ENCODE measurements around the gene PAPOLA.

PAPOLA gene

DNA sequence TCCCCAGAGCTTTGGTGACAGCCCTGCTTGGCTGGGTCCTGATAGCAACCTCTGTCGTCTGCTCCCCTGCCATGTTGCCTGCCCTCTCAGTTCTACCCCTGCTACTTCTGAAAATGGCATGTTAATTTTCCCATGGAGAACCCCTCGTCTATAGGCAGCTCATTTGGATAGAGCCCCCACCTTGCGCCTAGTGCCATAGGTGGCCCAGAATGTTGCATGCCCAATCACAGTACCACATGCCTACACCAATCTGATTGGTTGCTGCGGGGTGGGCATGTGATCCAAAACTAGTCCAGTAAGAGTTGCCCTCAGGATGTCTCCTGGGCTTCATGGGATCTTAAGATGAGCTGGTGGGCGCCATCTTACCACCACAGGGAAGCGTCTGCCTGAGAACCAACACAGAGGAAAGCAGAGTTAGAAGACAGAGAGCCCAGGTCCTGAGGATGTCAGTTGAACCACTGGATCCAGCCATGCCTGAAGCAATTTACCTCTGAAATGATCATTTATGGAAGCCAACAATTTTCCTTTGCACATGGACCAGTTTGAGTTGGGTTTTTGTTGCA, 85.7 kb downstream of the PAPOLA start:
- DNase-seq, result no peak

DNA sequence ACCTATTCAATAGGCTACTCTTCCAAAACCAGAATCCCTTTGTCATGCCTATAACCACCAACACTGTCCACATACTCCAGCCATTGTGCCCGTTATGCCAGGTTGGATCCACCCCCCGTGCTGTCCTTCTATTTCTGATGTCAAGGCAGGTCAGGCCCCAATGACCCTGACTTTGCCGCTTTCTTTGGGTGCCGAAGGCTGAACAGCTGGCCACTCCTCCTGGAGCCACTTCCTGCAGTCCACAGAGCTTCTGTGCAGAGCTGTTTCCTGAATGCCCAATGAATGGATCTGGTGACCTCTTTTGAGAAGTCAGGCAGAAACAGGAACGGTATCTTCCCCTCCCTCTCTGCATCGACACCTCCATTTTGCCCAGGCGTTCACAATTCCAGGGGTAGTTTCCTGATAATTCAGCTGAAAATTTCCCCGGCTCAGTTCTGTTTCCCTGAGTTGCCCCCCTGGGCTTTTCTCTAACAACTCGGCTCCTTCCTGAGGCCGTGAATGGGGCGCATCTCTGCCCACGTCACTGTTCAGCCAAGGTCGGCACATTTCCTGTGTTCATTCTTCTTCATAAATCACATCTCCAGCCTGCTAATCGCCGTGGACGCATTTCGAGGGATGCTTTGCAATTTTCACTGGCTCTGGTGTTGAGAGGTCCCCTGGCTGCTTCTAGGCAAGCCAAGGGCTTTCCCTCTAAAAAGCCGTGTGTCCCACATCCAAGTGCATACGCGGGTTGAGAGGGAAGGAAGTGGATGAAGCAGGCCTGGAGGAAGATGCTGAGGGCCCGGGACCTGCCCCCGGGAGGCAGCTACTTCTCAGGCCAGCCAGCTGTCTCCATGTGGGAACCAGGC, 86.5 kb downstream of the PAPOLA start:
- no peak for DNase-seq

DNA sequence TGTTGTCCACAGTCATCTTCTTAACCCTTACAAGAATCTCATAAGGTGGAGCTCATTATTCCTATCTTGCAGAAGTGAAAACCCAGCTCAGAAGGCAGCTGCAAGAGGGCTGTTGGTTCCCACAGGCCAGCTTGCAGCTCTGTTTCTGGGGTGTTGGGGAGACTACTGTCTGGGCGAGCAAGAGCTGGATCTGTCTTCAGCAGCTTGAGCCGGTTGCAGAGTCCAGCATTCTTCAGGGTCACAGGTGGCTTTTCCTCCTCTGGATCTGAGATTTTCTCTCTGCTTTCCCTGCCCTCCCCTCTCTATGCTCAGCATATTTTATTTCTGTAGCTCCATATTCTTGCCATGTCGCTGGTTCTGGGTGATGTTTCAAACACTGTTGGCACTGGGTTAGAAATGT, 87.4 kb downstream of the PAPOLA start:
- DNase-seq, result no peak

DNA sequence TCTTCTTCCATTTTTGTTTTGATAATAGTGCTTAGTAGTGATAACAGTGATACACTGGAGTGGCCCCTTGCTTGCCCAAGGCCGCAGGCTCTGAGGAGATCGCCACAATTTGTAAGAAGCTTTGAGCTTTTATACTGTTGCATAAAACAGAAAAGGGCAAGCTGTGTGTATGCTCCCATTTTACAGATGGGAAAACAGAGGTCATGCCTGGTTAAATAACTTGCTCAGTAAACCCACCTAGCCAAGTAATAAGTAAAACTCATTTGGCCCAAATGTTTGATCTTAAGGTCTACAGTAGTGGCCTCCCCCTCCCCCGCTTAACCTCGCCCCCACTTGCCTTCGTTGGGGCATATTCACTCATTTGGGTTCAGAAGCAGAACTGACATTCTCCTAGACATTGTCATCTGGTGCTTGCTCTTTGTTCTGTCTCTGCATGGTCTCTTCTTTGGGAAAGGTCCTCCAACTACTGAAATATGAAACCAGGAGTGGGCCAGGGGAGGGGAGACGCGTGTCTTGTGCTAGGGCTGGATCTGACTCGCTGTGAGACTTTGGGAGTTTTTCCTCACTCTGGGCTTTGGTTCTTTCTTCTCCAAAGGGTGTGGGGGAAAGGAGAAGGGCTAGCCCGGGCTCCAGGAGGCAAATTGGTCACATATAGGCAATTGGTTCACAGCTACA, 88.1 kb downstream of the PAPOLA start:
- DNase-seq, result no peak

DNA sequence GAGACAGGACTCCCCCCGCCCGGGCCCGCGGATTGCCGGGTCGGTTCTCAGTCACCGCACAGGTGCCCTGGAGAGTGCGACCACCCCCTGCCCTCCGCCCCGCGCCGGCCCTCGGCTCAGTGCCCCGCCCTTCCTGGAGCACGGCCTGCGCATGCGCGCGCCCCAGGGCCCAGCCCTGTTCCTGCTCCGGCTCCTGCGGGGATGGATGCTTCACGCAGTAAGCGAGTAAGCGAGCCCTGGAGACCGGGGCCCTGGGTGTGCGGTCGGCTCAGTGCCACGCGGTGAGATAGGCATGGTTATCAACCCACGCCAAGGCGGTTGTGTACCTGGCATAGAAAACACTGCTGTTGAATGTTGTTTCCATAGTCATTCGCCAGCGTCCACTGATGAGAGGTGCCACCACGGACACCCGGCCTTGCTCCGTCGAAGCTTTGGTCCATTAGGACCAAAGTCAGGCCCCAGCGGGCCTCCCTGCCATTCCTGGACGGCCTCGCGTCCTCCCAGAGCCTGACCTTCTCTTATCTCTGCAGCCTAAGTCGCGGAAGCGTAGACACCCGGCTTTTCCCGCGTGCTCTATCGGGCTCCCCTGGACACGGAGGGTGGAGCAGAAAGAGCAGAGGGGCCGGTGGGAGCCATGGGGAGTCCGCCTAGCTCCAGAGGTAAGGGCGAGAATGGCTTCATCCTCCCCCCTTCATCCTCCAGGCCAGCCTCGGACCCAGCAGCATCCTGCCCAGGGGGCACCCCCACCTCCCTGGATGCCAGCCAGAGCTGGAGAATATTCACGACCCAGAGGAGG, 90.6 kb downstream of the PAPOLA start:
- peak; percentile 69 for DNase-seq

DNA sequence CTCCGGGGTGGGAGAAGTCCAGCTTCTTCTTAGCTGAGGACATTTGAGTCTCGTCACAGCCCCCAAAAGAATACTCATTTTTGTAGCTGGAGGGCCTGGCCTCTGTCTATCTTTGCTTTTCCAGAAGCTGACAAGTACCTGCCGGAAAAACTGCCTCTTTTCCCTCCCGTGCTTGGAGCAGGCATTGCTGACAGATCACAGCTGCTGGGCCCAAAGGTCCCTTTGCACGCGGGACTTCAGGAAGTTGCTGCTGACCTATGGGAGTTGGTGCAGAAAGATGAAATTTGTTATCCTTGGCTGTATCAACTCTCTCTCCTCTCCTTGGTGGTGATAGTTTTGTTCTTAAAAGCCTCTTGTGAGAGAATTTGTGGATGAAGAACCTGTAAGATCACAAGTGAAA, 92.8 kb downstream of the PAPOLA start:
- no peak for DNase-seq

DNA sequence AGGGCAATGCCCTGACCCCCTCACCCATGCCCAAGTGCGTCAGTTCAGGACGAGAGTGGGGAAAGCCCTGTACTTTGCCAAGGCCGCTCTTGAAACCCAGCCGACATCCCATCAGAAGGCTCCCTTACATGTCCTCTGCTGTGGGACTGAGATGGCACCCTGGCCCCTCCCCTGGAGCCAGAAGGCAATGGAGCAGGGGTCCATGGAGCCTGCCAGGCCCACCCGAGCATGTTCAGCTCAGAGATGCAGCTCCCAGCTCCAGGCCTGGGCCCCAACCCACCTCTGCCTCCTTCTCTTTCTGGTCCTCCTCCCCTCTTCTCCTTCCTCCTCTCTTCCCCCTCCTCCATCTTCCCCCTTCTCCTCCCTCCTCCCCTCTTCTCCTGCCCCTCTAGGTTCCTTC, 95.5 kb downstream of the PAPOLA start:
- no peak for DNase-seq

DNA sequence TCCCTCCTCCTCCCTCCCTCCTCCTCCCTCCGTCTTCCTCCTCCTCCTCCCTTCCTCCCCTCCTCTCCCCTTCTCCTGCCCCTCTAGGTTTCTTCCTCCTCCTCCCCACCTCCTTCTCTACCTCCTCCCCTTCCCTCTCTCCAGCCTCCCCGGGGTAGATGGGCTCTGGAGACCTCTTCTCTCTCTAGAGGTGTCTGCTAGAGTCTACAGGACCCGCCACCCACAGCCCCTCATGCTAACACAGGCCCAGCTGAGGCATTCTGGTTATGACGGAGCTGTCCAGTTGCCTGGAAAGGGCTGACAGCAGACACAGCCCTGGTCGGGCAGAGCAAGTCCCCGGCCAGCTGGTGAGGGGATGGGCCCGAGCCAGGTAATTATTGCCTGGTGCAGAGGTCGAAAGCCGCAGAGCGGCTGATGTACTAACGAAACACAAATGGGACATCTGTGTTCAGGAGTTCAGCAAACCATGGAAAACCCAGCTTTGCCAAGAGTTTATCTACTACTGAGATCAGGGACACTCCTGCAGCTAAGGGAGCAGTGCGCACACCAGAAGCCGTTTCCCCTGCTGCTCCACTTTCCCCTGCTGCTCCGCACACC, 96.2 kb downstream of the PAPOLA start:
- no peak for DNase-seq

DNA sequence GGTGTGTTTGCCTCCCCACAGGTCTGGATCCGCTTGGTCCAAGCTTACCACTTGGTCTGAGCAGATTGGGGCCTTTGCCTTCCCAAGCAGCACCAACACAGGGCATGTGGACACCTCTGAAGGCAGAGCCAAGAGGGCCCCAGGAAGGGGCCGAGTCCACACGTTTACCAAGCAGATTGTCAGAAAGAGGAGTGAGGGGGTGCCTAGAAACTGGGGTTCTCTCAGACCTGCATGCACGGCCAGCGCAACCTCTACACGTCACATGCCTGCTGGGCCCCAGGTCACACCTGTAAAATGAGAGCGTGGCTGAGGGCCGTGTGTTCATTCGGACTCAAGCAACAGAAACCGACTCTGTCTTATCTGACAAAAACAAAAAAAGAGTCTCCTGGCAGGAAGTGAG, 96.9 kb downstream of the PAPOLA start:
- DNase-seq, result no peak

DNA sequence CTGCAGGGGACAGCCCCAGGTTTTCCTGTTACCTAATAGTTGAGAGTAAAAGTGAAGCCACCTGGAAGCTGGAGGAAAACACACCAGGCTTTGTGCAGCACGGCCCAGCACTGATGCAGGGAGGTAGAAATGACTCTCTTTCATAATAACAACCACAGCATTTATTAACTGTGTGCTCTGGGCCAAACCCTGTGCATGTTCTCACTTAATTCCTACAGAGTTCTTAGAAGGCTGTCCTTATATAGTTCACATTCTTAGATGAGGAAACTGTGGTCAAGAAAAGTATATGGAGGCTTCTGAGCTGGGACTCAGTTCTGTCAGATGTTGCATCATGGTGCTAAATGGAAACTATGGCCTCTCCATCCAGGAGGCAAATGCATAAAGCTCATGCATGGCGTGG, 100.0 kb downstream of the PAPOLA start:
- DNase-seq, result no peak

DNA sequence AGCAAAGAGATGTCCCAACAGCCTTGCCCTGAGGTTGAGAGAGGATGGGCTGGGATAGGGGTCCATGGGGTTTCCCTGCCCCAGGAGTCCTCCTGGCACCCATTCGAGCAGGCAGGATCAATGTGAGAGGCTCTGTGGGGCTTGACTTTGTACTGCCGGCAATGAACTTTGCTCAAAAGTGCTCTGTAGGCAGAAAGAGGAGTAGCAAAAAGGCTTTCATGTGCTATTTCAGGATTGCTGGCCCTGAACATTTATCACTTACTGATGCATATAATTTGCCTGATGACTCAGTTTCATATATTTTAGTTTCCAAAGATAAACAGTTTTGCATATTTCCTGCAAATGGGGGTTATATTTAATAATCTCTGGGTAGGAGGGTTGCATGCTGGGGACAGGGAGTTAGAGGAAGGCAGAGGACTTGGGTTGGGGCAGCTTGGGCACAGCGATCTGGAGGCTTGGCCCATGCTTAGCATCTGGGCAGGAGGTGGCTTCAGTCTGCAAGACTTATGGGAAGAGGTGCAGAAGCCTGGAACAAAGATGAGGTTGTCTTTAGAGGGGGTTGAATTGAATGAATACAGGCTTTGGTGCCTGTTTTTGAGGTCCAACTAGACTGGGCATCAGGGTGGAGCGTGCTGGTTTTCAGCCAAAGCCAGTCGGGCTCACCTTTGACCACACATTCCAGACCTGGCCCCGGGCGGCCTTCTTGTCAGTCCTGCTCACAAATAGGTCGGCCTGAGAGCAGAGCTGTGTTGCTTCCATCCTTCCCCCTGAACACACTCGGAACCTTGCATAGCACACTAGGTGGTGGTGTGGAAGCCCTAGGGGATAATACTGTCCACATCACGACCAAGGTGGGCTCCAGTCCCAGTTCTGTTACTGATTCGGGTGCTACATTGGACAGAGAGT, 101.4 kb downstream of the PAPOLA start:
- DNase-seq, result no peak

DNA sequence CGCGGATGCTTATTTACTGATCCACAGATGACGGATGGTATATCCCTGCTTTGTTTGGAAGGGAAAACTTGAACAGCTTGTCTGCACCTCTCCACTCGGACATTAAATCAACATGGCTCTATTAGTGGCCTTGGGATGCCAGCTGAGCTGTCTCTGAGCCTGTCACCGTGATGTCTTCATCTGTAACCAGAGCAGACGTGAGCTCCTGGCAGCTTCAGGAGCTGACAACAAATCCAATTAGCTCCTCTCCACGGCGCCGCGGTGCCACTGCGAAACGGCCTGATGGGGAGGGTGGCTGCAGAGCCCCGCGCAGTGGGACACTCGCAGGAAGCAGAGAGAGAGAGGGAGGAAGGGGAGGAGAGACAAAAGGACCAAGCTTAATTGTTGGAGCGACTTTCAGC, 112.3 kb downstream of the PAPOLA start:
- no peak for DNase-seq

DNA sequence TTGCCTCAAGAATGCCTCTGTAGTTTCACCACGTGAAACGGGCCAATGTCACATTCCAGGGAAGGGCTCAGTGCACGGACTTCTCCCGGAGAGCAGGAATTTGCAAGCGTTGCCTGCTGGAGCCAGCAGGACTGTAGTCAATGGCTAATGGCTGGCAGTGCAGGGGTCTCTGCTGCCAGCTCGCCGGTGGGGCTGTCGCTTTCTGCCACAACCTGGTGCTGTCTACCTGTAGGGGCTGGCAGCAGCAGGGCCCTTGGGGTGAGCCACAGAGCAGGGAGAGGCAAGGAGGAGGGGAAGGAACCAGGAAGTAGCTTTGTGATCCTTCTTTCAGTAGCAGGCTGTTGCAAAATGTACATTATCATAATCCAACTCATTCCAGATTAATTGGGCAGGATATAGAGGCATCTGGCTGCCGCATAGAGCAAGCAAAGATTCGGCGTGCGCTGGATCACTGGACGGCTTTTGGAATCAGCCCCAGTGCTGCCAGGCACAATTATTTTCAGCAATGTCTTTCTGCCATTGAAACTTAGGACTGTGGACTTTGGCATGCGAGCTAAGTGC, 114.1 kb downstream of the PAPOLA start:
- no peak for DNase-seq

Measured in activated naive CD4-positive, alpha-beta T cell treated with Interleukin-2 at 50 U/mL for 16 hours (primary cell).